B cell (primary cell): Measurements from ENCODE around the gene RENBP. TPM values are rescaled to one million over a fixed set of nuclear protein-coding genes. Genes with fewer than 3 reads are reported as not detected.

ENCODE experiments used
- ATAC-seq: fragments of 200-7000 bp; cut with Tn5 transposase; one replicate; pipeline ENCODE4 v1.10.0; 2021; ENCODE audit warnings: low read depth, mild to moderate bottlenecking, moderate number of reproducible peaks, moderate library complexity
- CTCF ChIA-PET: fragments of 350-600 bp; sonication (Branson Sonifier 250); formaldehyde crosslinking; loops from one replicate; lab custom pipeline; 2021; ENCODE audit warnings: antibody characterized with exemption, inconsistent platforms; lab: Charles Lee
- POLR2A ChIA-PET: fragments of 350-600 bp; sonication (Branson Sonifier 250); formaldehyde crosslinking; loops from one replicate; lab custom pipeline; 2021; ENCODE audit warnings: antibody characterized with exemption; lab: Charles Lee
- DNase-seq: peaks from one replicate; pipeline ENCODE4 v3.0.0; 2013
- H2AFZ ChIP-seq: 2 replicates; pipeline ENCODE4 v1.6.1; 2012; ENCODE audit warnings: mild to moderate bottlenecking, low read depth, low read length; ENCODE audit not compliant: insufficient read depth, poor library complexity, severe bottlenecking
- H3K27ac ChIP-seq, 2 donors: 1 replicate in 1 of 2; 2 replicates in 1 of 2; pipeline ENCODE4 v1.5.1; 2012 to 2013; ENCODE audit warnings: low read length in 2 of 2, mild to moderate bottlenecking in 2 of 2, moderate library complexity in 1 of 2
- H3K27me3 ChIP-seq, 4 experiments: fragments of 200-600 bp in 1 of 4; sonication (generic) in 1 of 4; replicated peaks in 1 of 4; 1 replicate in 2 of 4; 2 replicates in 2 of 4; pipeline versions ENCODE4 v1.6.1 to v1.7.0; 2013 to 2016; ENCODE audit warnings: low read length in 3 of 4, mild to moderate bottlenecking in 2 of 4, mixed read lengths in 1 of 4, moderate library complexity in 1 of 4; ENCODE audit not compliant: insufficient read depth in 4 of 4, control insufficient read depth in 3 of 4; ENCODE audit errors: control extremely low read depth in 1 of 4
- H3K36me3 ChIP-seq, 2 experiments: replicated peaks in 1 of 2; 1 replicate in 1 of 2; 2 replicates in 1 of 2; pipeline versions ENCODE4 v1.6.1 to v1.7.1; 2013; ENCODE audit warnings: low read length in 1 of 2; ENCODE audit not compliant: insufficient read depth in 2 of 2, control insufficient read depth in 1 of 2; ENCODE audit errors: control extremely low read depth in 1 of 2, extremely low read depth in 1 of 2
- H3K4me1 ChIP-seq, 2 donors: fragments of 200-600 bp in 1 of 2; sonication (generic) in 1 of 2; 1 replicate in 1 of 2; 2 replicates in 1 of 2; pipeline versions ENCODE4 v1.5.1 to v1.6.1; 2013 to 2017; ENCODE audit warnings: low read length in 2 of 2; ENCODE audit not compliant: control insufficient read depth in 2 of 2, insufficient read depth in 2 of 2
- H3K4me2 ChIP-seq: replicated peaks from 2 replicates; pipeline ENCODE3; 2012; ENCODE audit warnings: mild to moderate bottlenecking, low read depth, low read length; ENCODE audit not compliant: poor library complexity, severe bottlenecking
- H3K4me3 ChIP-seq, 5 experiments: fragments of 200-600 bp in 1 of 5; sonication (generic) in 1 of 5; 1 replicate in 3 of 5; 2 replicates in 2 of 5; pipeline versions ENCODE4 v1.5.1 to v1.7.0; 2011 to 2016; ENCODE audit warnings: low read length in 4 of 5, mild to moderate bottlenecking in 4 of 5, low read depth in 2 of 5, control low read depth in 1 of 5, moderate library complexity in 1 of 5; ENCODE audit not compliant: insufficient read depth in 1 of 5; ENCODE audit errors: control extremely low read depth in 1 of 5, extremely low read depth in 1 of 5
- H3K79me2 ChIP-seq: fragments of 200-600 bp; sonication (generic); one replicate; pipeline ENCODE4 v1.6.0; 2016; ENCODE audit warnings: low read length; ENCODE audit not compliant: control insufficient read depth, insufficient read depth
- H3K9ac ChIP-seq: fragments of 200-600 bp; sonication (generic); 2 replicates; pipeline ENCODE4 v1.6.1; 2017; ENCODE audit warnings: mild to moderate bottlenecking, low read length, moderate library complexity
- H3K9me3 ChIP-seq, 3 donors: one replicate each; pipeline versions ENCODE4 v1.6.1 to v1.7.1; 2013; ENCODE audit warnings: low read length in 2 of 3; ENCODE audit not compliant: control insufficient read depth in 2 of 3, insufficient read depth in 1 of 3; ENCODE audit errors: control extremely low read depth in 1 of 3
- H4K20me1 ChIP-seq: 2 replicates; pipeline ENCODE4 v1.6.0; 2012; ENCODE audit warnings: mild to moderate bottlenecking, low read length; ENCODE audit not compliant: insufficient read depth, control insufficient read depth, poor library complexity, severe bottlenecking
- H3K27ac Mint-ChIP-seq: one replicate; pipeline ENCODE4 v1.8.0; 2021; ENCODE audit warnings: mixed read lengths
- H3K27me3 Mint-ChIP-seq: one replicate; pipeline ENCODE4 v1.8.0; 2021; ENCODE audit warnings: mixed read lengths
- H3K4me1 Mint-ChIP-seq: one replicate; pipeline ENCODE4 v1.8.0; 2021; ENCODE audit warnings: mixed read lengths
- H3K4me3 Mint-ChIP-seq: one replicate; pipeline ENCODE4 v1.8.0; 2021; ENCODE audit warnings: mixed read lengths
- H3K9me3 Mint-ChIP-seq: one replicate; pipeline ENCODE4 v1.8.0; 2022; ENCODE audit warnings: mixed read lengths; ENCODE audit not compliant: insufficient read depth
- CTCF ChIP-seq: fragments of 200-600 bp; IDR thresholded peaks from one replicate; pipeline ENCODE4 v1.8.0; 2022; ENCODE audit warnings: antibody characterized with exemption, mild to moderate bottlenecking
- EZH2 ChIP-seq: IDR thresholded peaks from 2 replicates; pipeline ENCODE4 v1.6.1; 2012; ENCODE audit warnings: borderline replicate concordance, low read depth, mild to moderate bottlenecking, moderate library complexity, low read length; ENCODE audit not compliant: insufficient read depth, poor library complexity, severe bottlenecking
- WGBS: methylation state at CpG from one replicate; pipeline ENCODE4 v1.1.5; 2013; ENCODE audit warnings: missing lambda C conversion rate; ENCODE audit not compliant: insufficient coverage; 5-methylcytosine and 5-hydroxymethylcytosine counted together
- intact Hi-C: fragments of 100-400 bp; cut with micrococcal nuclease; formaldehyde crosslinking; loops from one replicate; pipeline ENCODE4 v1.10.0; 2022
- polyA plus RNA-seq: library from polyadenylated mRNA; depleted of rRNA; stranded (reverse); fragments of >200 nt; gene quantifications from 2 replicates; pipeline ENCODE4 v1.2.3, GENCODE V29; 2012
- total RNA-seq, 2 donors: library from RNA; stranded (reverse); fragments of 120-200 nt in 1 of 2; gene quantifications; 1 replicate in 1 of 2; 2 replicates in 1 of 2; pipeline versions ENCODE4 v1.2.3 to v1.2.4, GENCODE V29; 2013 to 2022

RENBP gene
- total and polyA plus RNA-seq, 2 donors (not counting 1 experiment from before 2014, with no cell fraction given): 30.6 to 39.2 TPM

GRCh38 chrX:153944800-153945150, 332 bp upstream of the RENBP start:
- H3K4me2 ChIP-seq: peak overlapping the region; percentile 72
- peaks cover 0 to 9% of the 10 kb centered on the region in 2 experiments for H3K36me3 ChIP-seq
- ChIA-PET POLR2A (interaction anchor here (0.6 to 5.8 kb wide), 8 partner anchors 10 to 553 kb away, joined by 3 to 58 read pairs (median 4); partner anchors contain the start of genes ARHGAP4 and NAA10), CTCF (interaction anchor here (0.7 to 15.4 kb wide), 5 partner anchors 8 to 105 kb away, joined by 3 to 325 read pairs (median 4); partner anchors contain the start of genes ARHGAP4 and NAA10)
- Mint-ChIP-seq H3K4me3 (peak overlapping the region; percentile 89), H3K27ac (no peak overlapping the region), H3K27me3 (no peaks in the 10 kb centered on the region), H3K9me3 (no peaks in the 10 kb centered on the region), H3K4me1 (peaks cover 19% of the 10 kb centered on the region)
- no peak for TF ChIP-seq CTCF
- no peak for TF ChIP-seq EZH2
- H3K9ac ChIP-seq: peak overlapping the region; percentile 56
- peaks cover 12 to 47% of the 10 kb centered on the region in 2 donors for H3K4me1 ChIP-seq
- H3K27me3 ChIP-seq: no peaks in the 10 kb centered on the region
- DNase-seq: no peak
- H4K20me1 ChIP-seq: no peaks in the 10 kb centered on the region
- peak overlapping the region; percentile 67 to 72 for H3K27ac ChIP-seq
- ATAC-seq: no peak
- WGBS: 20% methylated on average over 1 of the region's 6 CpGs
- peak overlapping the region in 4 of 5 experiments; percentile 55 to 60 (median 58) for H3K4me3 ChIP-seq
- H3K79me2 ChIP-seq: peaks cover 14% of the 10 kb centered on the region
- H2AFZ ChIP-seq: peak overlapping the region; percentile 48
- H3K9me3 ChIP-seq: no peaks in the 10 kb centered on the region
- intact Hi-C loops: no loop called here
